IMR-90 (cell line): ENCODE measurements around the gene MMP25. TPM values are rescaled to one million over a fixed set of nuclear protein-coding genes. Genes with fewer than 3 reads are reported as not detected.

ENCODE experiments used
- ATAC-seq: fragments of 200-7000 bp; cut with Tn5 transposase; 2 replicates; pipeline ENCODE4 v1.9.1; 2020; ENCODE audit warnings: low read depth, mild to moderate bottlenecking, moderate library complexity
- BruUV-seq: library from RNA; stranded (reverse); fragments of 400-500 nt; replicated peaks from 2 replicates; lab custom pipeline; 2021; lab: Mats Ljungman, UMichigan
- CTCF ChIA-PET: fragments of 300-600 bp; formaldehyde crosslinking; extraction: SDS; loops from one replicate; lab custom pipeline; 2021; ENCODE audit warnings: antibody characterized with exemption; lab: Yijun Ruan, JAX
- POLR2A ChIA-PET: fragments of 300-600 bp; sonication (Branson Sonifier 250); formaldehyde crosslinking; loops from one replicate; lab custom pipeline; 2022; ENCODE audit warnings: antibody characterized with exemption; ENCODE audit not compliant: unreplicated experiment; lab: Charles Lee
- DNase-seq: peaks from one replicate; pipeline ENCODE4 v3.0.0; 2013
- H2AFZ ChIP-seq: replicated peaks from 2 replicates; pipeline ENCODE3; 2013; ENCODE audit warnings: low read length, mild to moderate bottlenecking; ENCODE audit not compliant: poor library complexity
- H2AK5ac ChIP-seq: 2 replicates; pipeline ENCODE4 v1.6.1; 2013; ENCODE audit warnings: low read depth, low read length, inconsistent platforms
- H2AK9ac ChIP-seq: replicated peaks from 2 replicates; pipeline ENCODE3; 2013; ENCODE audit warnings: mild to moderate bottlenecking, low read depth, low read length, moderate library complexity; ENCODE audit not compliant: poor library complexity
- H2BK120ac ChIP-seq: 2 replicates; pipeline ENCODE4 v1.6.1; 2013; ENCODE audit warnings: low read depth, low read length, inconsistent platforms
- H2BK15ac ChIP-seq: 3 replicates; pipeline ENCODE4 v1.6.1; 2013; ENCODE audit warnings: low read depth, low read length, inconsistent platforms
- H2BK20ac ChIP-seq: 2 replicates; pipeline ENCODE4 v1.6.1; 2013; ENCODE audit warnings: low read depth, mild to moderate bottlenecking, inconsistent platforms, low read length, moderate library complexity
- H2BK5ac ChIP-seq: 2 replicates; pipeline ENCODE4 v1.6.1; 2013; ENCODE audit warnings: mild to moderate bottlenecking, low read depth, low read length, inconsistent platforms; ENCODE audit not compliant: poor library complexity, severe bottlenecking
- H3K14ac ChIP-seq: replicated peaks from 2 replicates; pipeline ENCODE4 v1.6.1; 2013; ENCODE audit warnings: low read depth, low read length, inconsistent platforms
- H3K18ac ChIP-seq: 2 replicates; pipeline ENCODE4 v1.6.1; 2013; ENCODE audit warnings: low read depth, low read length, control low read depth
- H3K23ac ChIP-seq: 2 replicates; pipeline ENCODE4 v1.6.1; 2013; ENCODE audit warnings: low read depth, low read length, inconsistent platforms
- H3K27ac ChIP-seq: 2 replicates; pipeline ENCODE4 v1.5.1; 2013; ENCODE audit warnings: mild to moderate bottlenecking, control low read depth, low read length; ENCODE audit not compliant: insufficient read depth
- H3K27me3 ChIP-seq: 2 replicates; pipeline ENCODE4 v1.6.1; 2013; ENCODE audit warnings: low read length; ENCODE audit not compliant: control insufficient read depth, insufficient read depth
- H3K36me3 ChIP-seq: 2 replicates; pipeline ENCODE4 v1.6.1; 2013; ENCODE audit warnings: low read length, mixed read lengths; ENCODE audit not compliant: control insufficient read depth, insufficient read depth
- H3K4ac ChIP-seq: 2 replicates; pipeline ENCODE4 v1.6.1; 2013; ENCODE audit warnings: low read depth, low read length, inconsistent platforms
- H3K4me1 ChIP-seq: 2 replicates; pipeline ENCODE4 v1.6.1; 2013; ENCODE audit warnings: low read length, mixed read lengths; ENCODE audit not compliant: control insufficient read depth, insufficient read depth
- H3K4me2 ChIP-seq: 2 replicates; pipeline ENCODE4 v1.6.1; 2013; ENCODE audit warnings: low read depth, mild to moderate bottlenecking, control low read depth, low read length, moderate library complexity
- H3K4me3 ChIP-seq: 2 replicates; pipeline ENCODE4 v1.5.1; 2013; ENCODE audit warnings: low read depth, mild to moderate bottlenecking, control low read depth, low read length, moderate library complexity; ENCODE audit not compliant: insufficient read depth
- H3K56ac ChIP-seq: 2 replicates; pipeline ENCODE4 v1.6.1; 2013; ENCODE audit warnings: low read length, inconsistent platforms; ENCODE audit not compliant: insufficient read depth; ENCODE audit errors: extremely low read depth
- H3K79me1 ChIP-seq, 2 experiments: 2 replicates each; pipeline ENCODE4 v1.6.1; 2013; ENCODE audit warnings: low read length in 2 of 2, inconsistent platforms in 1 of 2, low read depth in 1 of 2
- H3K9ac ChIP-seq: 2 replicates; pipeline ENCODE4 v1.6.1; 2013; ENCODE audit warnings: low read depth, low read length, control low read depth
- H3K9me1 ChIP-seq: 2 replicates; pipeline ENCODE4 v1.6.1; 2013; ENCODE audit warnings: low read length, inconsistent platforms; ENCODE audit not compliant: insufficient read depth
- H3K9me3 ChIP-seq: 2 replicates; pipeline ENCODE4 v1.6.1; 2013; ENCODE audit warnings: low read length; ENCODE audit not compliant: control insufficient read depth, insufficient read depth
- H4K20me1 ChIP-seq: 2 replicates; pipeline ENCODE4 v1.6.1; 2013; ENCODE audit warnings: low read length, inconsistent platforms; ENCODE audit not compliant: insufficient read depth
- H4K5ac ChIP-seq: 2 replicates; pipeline ENCODE4 v1.6.1; 2013; ENCODE audit warnings: mild to moderate bottlenecking, low read depth, low read length, control low read depth
- H4K8ac ChIP-seq, 2 experiments: 2 replicates each; pipeline ENCODE4 v1.6.1; 2013; ENCODE audit warnings: low read depth in 2 of 2, low read length in 2 of 2, control low read depth in 1 of 2, inconsistent platforms in 1 of 2
- H4K91ac ChIP-seq: 2 replicates; pipeline ENCODE4 v1.6.1; 2013; ENCODE audit warnings: low read depth, low read length, inconsistent platforms; ENCODE audit not compliant: insufficient read depth
- BHLHE40 ChIP-seq: fragments of 150-350 bp; IDR thresholded peaks from 2 replicates; pipeline ENCODE4 v1.6.1; 2016; ENCODE audit warnings: mild to moderate bottlenecking, low read depth, low read length
- CEBPB ChIP-seq: IDR thresholded peaks from 2 replicates; pipeline ENCODE4 v1.6.1; 2012; ENCODE audit warnings: low read depth, low read length, improper control_type of control experiment
- CHD1 ChIP-seq: IDR thresholded peaks from 2 replicates; pipeline ENCODE4 v1.6.1; 2012; ENCODE audit warnings: low read depth, low read length, improper control_type of control experiment
- CTCF ChIP-seq: conservative IDR thresholded peaks from 2 replicates; pipeline ENCODE4 v1.5.1; 2012; ENCODE audit warnings: mild to moderate bottlenecking, low read depth, low read length, improper control_type of control experiment
- ELK1 ChIP-seq: fragments of 150-350 bp; IDR thresholded peaks from 2 replicates; pipeline ENCODE4 v1.6.1; 2016; ENCODE audit warnings: low read depth, mild to moderate bottlenecking, low read length, moderate library complexity, borderline replicate concordance
- FOS ChIP-seq: fragments of 150-350 bp; IDR thresholded peaks from 2 replicates; pipeline ENCODE4 v1.6.1; 2016; ENCODE audit warnings: low read depth, low read length
- MAFK ChIP-seq: IDR thresholded peaks from 2 replicates; pipeline ENCODE4 v1.6.1; 2012; ENCODE audit warnings: low read depth, low read length, improper control_type of control experiment
- MAZ ChIP-seq: IDR thresholded peaks from 2 replicates; pipeline ENCODE4 v1.6.1; 2012; ENCODE audit warnings: low read depth, mild to moderate bottlenecking, low read length, improper control_type of control experiment, moderate library complexity, borderline replicate concordance
- MXI1 ChIP-seq: IDR thresholded peaks from 2 replicates; pipeline ENCODE4 v1.6.1; 2012; ENCODE audit warnings: low read depth, mild to moderate bottlenecking, low read length, moderate library complexity, borderline replicate concordance
- NFE2L2 ChIP-seq: fragments of 150-350 bp; IDR thresholded peaks from 2 replicates; pipeline ENCODE4 v1.6.1; 2016; ENCODE audit warnings: low read depth, mild to moderate bottlenecking, low read length
- POLR2A ChIP-seq: IDR thresholded peaks from 2 replicates; pipeline ENCODE4 v1.6.1; 2012; ENCODE audit warnings: mild to moderate bottlenecking, low read depth, low read length
- RAD21 ChIP-seq: IDR thresholded peaks from 2 replicates; pipeline ENCODE4 v1.6.1; 2012; ENCODE audit warnings: low read length, improper control_type of control experiment
- RCOR1 ChIP-seq: IDR thresholded peaks from 2 replicates; pipeline ENCODE4 v1.6.1; 2012; ENCODE audit warnings: mild to moderate bottlenecking, low read length, improper control_type of control experiment; ENCODE audit not compliant: insufficient replicate concordance
- RFX5 ChIP-seq: IDR thresholded peaks from 2 replicates; pipeline ENCODE4 v1.8.0; 2012; ENCODE audit warnings: low read depth, mild to moderate bottlenecking, low read length, moderate library complexity
- SMC3 ChIP-seq: fragments of 150-350 bp; IDR thresholded peaks from 2 replicates; pipeline ENCODE4 v1.6.1; 2016; ENCODE audit warnings: low read depth, mild to moderate bottlenecking, antibody characterized with exemption, low read length, moderate library complexity
- USF2 ChIP-seq: fragments of 150-350 bp; IDR thresholded peaks from 2 replicates; pipeline ENCODE4 v1.6.1; 2017; ENCODE audit warnings: mild to moderate bottlenecking, antibody characterized with exemption, low read length, low read depth
- WGBS, 2 experiments: methylation state at CpG; one replicate each; pipeline versions ENCODE4 v1.1.5 to v1.1.7; 2013; ENCODE audit warnings: missing lambda C conversion rate in 2 of 2; ENCODE audit not compliant: insufficient read length in 1 of 2; ENCODE audit errors: extremely low coverage in 2 of 2; 5-methylcytosine and 5-hydroxymethylcytosine counted together
- dilution Hi-C: fragments of 300-500 bp; cut with HindIII; formaldehyde crosslinking; loops from one replicate; pipeline ENCODE4 v1.14.3; 2018; ENCODE audit warnings: low sequenced_read_pairs; ENCODE audit not compliant: unreplicated experiment
- in situ Hi-C: fragments of 300-500 bp; cut with MboI; formaldehyde crosslinking; loops from 3 replicates; pipeline ENCODE4 v1.14.3; 2019; ENCODE audit warnings: low sequenced_read_pairs, inconsistent platforms, mixed read lengths
- intact Hi-C: fragments of 100-400 bp; cut with micrococcal nuclease; formaldehyde crosslinking; loops from 2 replicates; pipeline ENCODE4 v1.10.0; 2022
- polyA plus RNA-seq, 3 experiments: library from polyadenylated mRNA; depleted of rRNA; stranded (reverse); fragments of >200 nt; gene quantifications; 2 replicates each; pipeline ENCODE4 v1.2.3, GENCODE V29; 2012; ENCODE audit warnings: low replicate concordance in 1 of 3
- total RNA-seq: library from RNA; depleted of rRNA; stranded (reverse); fragments of >200 nt; gene quantifications from 2 replicates; pipeline ENCODE4 v1.2.3, GENCODE V29; 2012

Gene MMP25
- total and polyA plus RNA-seq, 2 of the 4 experiments (the other 2 are of a cell fraction) = 0.07 TPM; not detected in 1

- H3K36me3 ChIP-seq = no peaks in the 10 kb centered on the region
- POLR2A ChIA-PET = no interaction called here
- no peak overlapping the region for H4K5ac ChIP-seq
- no peak overlapping the region for H2BK15ac ChIP-seq
- no peak for TF ChIP-seq MXI1
- no peak for TF ChIP-seq RAD21
- no peak for TF ChIP-seq ELK1
- no peak for TF ChIP-seq RCOR1
- no peak for TF ChIP-seq CHD1
- no peak for TF ChIP-seq MAFK
- no peak for TF ChIP-seq BHLHE40
- no peak for TF ChIP-seq CEBPB
- TF ChIP-seq POLR2A = no peak
- TF ChIP-seq SMC3 = no peak
- no peak for TF ChIP-seq RFX5
- TF ChIP-seq USF2 = no peak
- TF ChIP-seq NFE2L2 = no peak
- TF ChIP-seq FOS = no peak
- TF ChIP-seq MAZ = no peak
- TF ChIP-seq CTCF = no peak
- H2BK20ac ChIP-seq = no peak overlapping the region
- no peak for DNase-seq
- no CpG with 5 or more reads among the region's 5 CpGs for WGBS, 2 experiments
- no peaks in the 10 kb centered on the region for H4K20me1 ChIP-seq
- no peaks in the 10 kb centered on the region for H3K79me1 ChIP-seq
- H3K56ac ChIP-seq = no peak overlapping the region
- H2AFZ ChIP-seq = no peak overlapping the region
- no peak overlapping the region for H3K18ac ChIP-seq
- no peak overlapping the region for H3K27ac ChIP-seq
- CTCF ChIA-PET = no interaction called here
- H3K9me1 ChIP-seq = peaks cover 3% of the 10 kb centered on the region; the same call in 1 of the 2 replicates
- H4K8ac ChIP-seq = no peak overlapping the region
- H4K91ac ChIP-seq = no peak overlapping the region
- no peak overlapping the region for H3K9ac ChIP-seq
- intact Hi-C loops (no loop called here), dilution Hi-C loops (no loop called here), in situ Hi-C loops (no loop called here)
- no peak overlapping the region for H3K23ac ChIP-seq
- no peak overlapping the region for H3K4me2 ChIP-seq
- H3K14ac ChIP-seq = no peak overlapping the region
- peaks cover 48% of the 10 kb centered on the region for H3K27me3 ChIP-seq
- no peak overlapping the region for H3K4me3 ChIP-seq
- no peak overlapping the region for H2BK120ac ChIP-seq
- ATAC-seq = no peak
- H2AK9ac ChIP-seq = no peak overlapping the region
- H3K4me1 ChIP-seq = no peaks in the 10 kb centered on the region; the same call in 1 of the 2 replicates
- no peaks in the 10 kb centered on the region for H3K9me3 ChIP-seq
- H2BK5ac ChIP-seq = no peak overlapping the region
- H2AK5ac ChIP-seq = no peak overlapping the region
- no peak overlapping the region for H3K4ac ChIP-seq
- no TSS peak for BruUV-seq
Observed at GRCh38 chr16:3050487-3050886, 4.1 kb downstream of the MMP25 start.
